HG02870 (cell line): ENCODE measurements around the gene NTM.

Source experiments
- ATAC-seq: cut with Tn5 transposase; IDR thresholded peaks from one replicate; pipeline ENCODE4 v1.9.1; 2021; ENCODE audit warnings: mild to moderate bottlenecking, moderate library complexity; ENCODE audit not compliant: unreplicated experiment

The NTM gene

GRCh38 chr11:131629925-131630540 is 259.6 kb downstream of the NTM start:
- ATAC-seq, result no peak

DNA sequence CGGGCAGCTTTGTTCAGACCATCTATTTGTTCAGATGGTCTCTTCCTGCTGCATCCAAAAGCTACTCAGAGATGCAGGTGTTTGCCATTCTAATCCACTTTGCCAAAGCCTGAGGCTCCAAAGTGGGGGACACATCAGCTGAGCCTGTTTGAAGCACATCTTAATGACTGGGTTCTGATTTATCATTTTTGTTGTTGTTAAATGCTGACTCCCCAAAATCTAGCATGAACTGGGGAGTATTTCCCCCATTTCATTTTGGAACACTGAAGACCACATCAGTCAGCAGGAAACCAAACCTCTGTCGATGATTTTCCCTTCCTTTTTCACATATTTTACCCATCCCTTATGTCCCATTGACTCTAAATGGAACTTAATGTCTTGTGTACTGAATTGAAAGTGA is 262.6 kb downstream of the NTM start:
- ATAC-seq, result no peak

DNA sequence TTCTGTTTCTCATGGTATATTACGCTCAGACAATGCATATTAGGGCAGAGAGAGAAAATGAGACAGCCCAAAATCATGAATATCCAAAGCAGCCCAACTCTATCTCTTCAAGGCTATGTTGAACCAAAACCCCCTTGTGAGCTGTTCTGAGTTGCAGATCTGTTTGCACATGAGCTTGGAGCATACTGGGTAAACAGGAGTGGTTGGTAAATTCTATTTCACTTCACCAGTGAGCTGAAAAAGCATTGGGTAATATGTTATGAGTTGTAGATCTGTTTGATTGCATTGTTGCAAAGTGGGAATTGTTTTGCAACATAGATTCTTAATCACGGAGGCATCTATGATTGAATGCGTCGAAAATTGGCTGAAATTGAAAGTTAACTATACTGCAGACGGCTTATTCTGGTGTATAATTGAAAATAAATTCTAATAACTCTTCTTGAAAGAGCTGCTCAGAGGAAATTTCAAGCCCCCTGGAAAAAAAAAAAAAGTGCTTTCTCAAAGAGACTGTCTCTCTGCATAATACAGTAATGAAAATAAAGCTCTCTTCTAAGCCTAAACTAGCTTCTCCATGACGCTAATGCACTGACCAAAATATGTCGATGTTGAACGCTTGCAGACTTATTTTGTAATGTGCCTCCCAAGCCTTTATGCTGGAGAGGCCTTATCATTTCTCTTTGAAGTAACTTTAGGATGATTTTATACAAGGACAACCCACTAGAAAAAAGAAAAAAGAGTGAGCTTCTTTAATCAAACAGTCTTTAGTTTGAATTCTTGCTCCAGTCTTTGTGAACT is 263.7 kb downstream of the NTM start:
- no peak for ATAC-seq

DNA sequence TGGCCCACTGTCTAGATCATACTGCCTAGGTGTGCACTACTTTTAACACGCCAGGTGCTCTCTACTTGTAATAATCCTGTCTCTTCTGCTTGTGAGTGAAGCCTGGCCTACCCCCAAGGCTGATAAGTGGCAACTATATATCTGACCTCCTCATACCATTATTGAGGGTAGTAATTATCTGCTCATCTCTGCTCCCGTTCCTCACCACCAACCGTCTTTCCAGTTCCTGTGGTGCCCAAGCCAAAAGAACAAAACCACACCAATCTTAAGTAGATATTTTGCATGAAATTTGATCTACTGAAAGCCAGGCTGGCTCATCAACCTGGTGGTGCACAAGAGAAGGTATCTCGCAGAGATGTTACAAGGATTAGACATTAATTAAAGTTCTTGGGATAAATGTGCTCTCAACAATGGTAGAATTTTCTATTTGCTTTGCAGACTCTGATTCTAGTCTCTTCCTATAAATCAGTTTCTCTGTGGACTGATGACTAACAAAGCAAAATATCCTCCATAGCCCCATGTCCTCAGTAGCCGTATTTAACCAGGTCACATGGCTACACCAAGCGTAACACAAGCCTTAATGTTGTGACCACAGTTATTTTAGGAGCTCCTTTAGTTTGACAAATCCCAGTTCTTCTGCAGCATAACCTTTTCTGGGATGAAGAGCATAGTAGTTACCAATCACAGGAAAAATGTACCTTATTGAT is 267.2 kb downstream of the NTM start:
- no peak for ATAC-seq

DNA sequence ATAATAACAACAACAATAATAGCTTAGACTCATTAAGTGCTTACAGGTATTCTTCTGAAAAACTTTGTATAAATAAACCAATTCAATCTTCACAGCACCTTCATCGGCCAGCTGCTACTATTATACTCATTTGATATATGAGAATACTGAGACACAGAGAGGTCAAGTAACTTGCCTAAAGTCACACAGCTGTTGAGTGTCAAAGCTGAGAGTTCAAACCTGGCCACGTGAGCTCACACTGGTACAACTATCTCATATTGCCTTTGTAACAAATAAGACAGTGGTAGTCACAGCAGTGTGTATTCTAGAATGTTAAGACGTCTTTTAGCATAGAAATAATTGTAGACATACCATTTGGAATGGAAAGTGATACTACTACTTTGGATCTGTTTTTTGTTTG is 268.5 kb downstream of the NTM start:
- ATAC-seq, result no peak

GRCh38 chr11:131640320-131640719 is 269.9 kb downstream of the NTM start:
- no peak for ATAC-seq

DNA sequence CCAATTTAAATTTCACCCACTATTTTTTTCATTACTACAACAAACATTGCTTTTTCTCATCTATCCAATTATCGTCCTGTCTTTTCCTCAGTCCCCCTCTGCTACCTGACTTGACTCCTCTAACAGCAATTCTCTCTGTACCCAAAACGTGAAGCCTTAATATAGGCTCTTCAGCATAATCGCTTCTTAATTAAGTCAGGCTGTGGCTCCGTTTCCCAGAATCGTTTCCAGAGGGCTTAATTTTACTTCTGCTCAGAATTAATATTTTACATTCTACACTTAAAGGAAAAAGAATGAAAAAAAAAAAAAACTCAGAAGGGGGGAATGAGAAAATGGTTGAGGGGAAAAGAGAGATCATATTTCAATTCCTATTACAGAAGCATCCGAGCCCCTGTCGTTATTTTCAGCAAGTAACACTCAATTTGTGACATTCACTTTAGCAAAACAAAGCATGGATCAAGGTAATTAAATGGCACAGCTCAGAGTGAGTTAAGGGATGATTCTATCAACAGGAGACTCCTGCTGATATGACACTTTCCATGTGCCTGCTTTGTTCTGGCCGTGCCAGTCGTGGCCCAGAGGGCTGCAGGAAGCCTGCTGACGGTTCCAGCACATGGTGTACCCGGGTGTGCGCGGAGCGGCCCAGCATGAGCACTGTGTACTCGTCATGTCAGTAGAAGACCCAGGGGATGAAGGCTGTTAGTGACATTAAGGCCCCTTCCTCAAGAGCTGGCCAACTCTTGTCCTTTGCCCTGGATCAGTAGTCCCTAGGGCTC is 272.5 kb downstream of the NTM start:
- no peak for ATAC-seq

DNA sequence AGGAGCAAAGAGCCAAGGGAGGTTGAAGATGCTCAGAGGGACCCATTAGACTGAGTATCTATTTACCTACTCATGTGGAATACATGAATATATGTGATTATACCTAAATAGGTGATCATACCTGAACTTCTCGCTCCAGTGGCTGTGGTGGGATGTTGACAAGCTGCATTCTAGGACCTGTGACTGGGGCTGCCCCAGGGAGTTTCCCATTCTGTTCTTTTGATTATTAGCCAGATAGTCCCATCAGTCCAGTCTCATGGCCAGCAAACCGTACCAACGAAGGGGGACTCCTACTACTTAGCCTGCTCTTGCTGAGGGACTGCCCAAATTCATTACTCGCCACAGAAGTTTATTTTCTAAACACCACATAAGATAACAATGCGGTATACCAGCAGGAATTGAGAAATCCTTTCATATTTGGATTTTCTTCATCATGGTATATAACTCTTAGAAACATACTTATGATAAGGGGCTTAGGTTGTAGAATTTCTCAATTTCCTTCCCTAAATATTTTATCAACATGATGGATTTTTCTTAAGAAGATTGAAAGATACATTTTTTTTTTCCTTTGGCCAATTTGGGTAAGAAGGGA is 273.9 kb downstream of the NTM start:
- ATAC-seq, result peak; percentile 64

- peak; percentile 49 for ATAC-seq
Measured at GRCh38 chr11:131645237-131645636, 274.8 kb downstream of the NTM start.

DNA sequence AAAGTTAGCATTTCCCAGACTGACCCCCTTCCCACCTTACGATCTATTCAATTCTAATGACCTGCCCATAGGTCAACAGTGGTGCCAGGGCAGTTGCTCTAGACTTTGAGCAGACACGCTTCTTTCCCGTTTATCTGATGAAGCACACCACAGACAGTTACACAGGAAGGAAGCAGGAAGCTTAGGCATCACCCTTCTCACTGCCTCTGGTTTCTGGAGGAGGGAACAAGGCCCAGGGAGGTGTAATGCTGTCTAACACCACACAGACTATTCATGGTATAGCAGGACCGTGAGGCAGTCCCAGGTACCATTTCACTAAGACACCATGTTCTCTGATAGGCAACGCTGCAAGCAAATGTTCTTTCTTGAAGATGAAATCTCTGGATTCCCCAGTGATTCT is 279.4 kb downstream of the NTM start:
- ATAC-seq, result no peak

GRCh38 chr11:131652231-131652630 is 281.8 kb downstream of the NTM start:
- ATAC-seq, result no peak

GRCh38 chr11:131653260-131653659 is 282.8 kb downstream of the NTM start:
- ATAC-seq, result no peak

- ATAC-seq, result no peak
Measured at GRCh38 chr11:131654849-131655248, 284.4 kb downstream of the NTM start.

GRCh38 chr11:131656179-131656838 is 285.9 kb downstream of the NTM start:
- ATAC-seq, result no peak

DNA sequence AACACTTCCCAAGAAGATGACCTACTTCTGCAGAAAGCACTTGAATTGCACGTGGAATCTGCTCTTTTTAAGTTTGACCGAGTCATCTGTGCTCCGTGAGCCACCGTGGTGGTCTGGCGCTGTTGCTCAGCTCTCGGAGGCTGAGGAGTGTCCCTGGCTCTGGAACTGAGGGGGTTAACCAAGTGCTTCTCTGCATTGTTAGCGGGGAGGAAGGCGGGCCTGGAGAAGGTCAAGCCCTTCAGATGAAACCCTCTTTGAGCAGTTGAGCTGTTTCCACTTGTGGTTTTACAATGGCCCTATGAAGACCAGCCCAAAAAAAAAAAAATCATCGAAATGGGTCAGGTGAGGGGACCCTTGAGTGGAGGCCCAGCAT is 286.4 kb downstream of the NTM start:
- ATAC-seq, result no peak

DNA sequence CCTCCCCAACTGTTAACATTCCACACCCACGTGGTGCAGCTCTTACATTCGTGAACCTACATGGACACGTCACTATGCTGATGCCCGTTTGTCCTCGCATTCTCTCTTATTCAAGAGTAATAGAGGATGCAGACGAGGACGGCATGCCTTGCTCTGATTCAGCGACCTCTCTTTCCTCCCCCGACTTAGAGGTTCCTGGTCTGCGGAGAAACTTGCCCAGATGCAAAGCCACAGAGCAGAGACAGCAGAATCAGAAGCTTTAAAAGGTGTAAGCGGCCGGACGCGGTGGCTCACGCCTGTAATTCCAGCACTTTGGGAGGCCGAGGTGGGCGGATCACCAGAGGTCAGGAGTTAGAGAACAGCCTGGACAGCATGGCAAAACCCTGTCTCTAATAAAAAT is 288.0 kb downstream of the NTM start:
- no peak for ATAC-seq

DNA sequence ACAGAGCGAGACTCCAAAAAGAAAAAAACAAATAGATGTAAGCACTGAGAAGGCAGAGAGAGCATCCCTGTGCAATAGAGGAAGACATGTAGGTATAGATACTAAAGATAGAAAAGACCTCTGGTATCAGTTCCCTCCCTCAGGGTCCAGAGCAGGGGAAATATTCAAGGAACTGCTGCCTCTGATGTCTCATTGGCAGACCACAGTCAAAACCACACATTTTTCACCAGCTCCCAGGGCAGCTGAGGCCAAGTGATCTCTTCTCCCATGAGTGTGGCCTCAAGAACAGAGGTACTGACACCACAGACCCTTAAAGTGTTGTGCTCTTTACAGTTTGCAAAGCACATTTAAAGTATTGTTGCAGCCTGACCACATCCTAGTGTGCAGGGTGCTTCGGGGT is 288.5 kb downstream of the NTM start:
- peak; percentile 93 for ATAC-seq

DNA sequence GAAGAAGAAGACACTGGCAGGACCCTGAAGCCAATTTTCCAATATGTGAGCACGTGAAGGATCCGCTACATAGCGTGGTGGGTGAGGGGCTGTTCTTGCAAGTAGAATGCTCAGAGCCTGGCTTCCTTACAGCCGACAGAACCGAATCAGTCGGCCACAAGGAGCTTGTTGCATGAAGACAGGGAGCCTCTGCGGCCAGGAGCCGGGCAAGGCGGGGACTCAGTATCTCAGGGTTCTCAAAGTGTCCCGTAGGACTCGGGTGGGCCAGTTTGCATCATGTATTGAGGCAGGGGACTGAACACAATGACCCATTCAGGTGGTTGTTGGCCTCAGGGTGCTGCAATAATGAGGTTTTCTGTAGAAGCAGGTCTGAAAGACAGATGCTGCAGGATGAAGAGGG is 289.5 kb downstream of the NTM start:
- ATAC-seq, result no peak

GRCh38 chr11:131661132-131661531 is 290.7 kb downstream of the NTM start:
- no peak for ATAC-seq

DNA sequence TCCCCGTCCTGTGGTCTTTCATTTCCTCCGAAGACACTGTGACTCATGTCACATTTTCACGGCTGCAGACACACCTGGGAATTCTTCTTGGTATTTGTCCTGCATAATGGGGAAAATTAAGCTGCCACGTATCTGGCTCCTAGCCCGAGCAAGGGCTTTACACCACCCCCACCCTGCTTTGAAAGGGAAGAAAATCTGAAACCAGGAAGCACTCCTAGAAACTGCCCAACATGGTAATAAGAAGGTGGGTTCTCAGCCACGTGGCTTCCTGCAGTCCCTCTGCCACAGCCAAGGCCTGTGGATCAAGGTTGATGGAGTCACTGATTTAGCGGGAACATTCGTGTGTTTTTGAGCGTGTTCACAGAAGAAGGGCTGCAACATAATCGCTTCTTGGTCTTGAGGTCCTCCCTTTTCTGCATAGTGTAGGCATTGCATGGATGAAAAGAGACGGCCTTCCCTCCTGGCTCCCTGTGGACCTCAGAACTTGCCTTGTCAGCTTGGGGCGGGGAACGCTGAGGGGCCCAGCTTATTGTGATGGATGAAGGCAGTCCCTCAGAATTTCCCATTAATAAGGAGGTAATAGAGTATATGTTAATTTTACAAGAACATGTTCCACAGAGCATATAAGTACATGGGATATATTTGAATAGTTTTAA is 292.0 kb downstream of the NTM start:
- ATAC-seq, result no peak
